Activated T-helper 1 cell treated with anti-CD3 and anti-CD28 coated beads, Interleukin-12 subunit alpha, Interleukin-12 subunit beta, Interleukin-2, Interleukin-4 antibody, amounts not matched to agents 30 ng/mL and 10 ng/mL and 1 ng/mL, durations not matched to agents 14 hours and 24 hours and 36 hours (primary cell): Measurements from ENCODE around the gene OR5W2. TPM values are rescaled to one million over a fixed set of nuclear protein-coding genes. Genes with fewer than 3 reads are reported as not detected.
"Not testable (repeated sequence)": the region's sequence is repeated elsewhere in the genome, so short reads cannot be mapped to it uniquely, and the experiment has no call there.

ENCODE experiments used
- DNase-seq: peaks from one replicate; pipeline ENCODE4 v3.0.0; 2021; ENCODE audit warnings: low spot score
- H3K27ac Mint-ChIP-seq: one replicate; pipeline ENCODE4 v1.8.0; 2021; ENCODE audit warnings: mild to moderate bottlenecking, mixed read lengths
- H3K27me3 Mint-ChIP-seq: one replicate; pipeline ENCODE4 v1.8.0; 2022; ENCODE audit warnings: mild to moderate bottlenecking, moderate library complexity, mixed read lengths; ENCODE audit not compliant: insufficient read depth
- H3K36me3 Mint-ChIP-seq: one replicate; pipeline ENCODE4 v1.8.0; 2021; ENCODE audit warnings: low read depth, mixed read lengths
- H3K4me1 Mint-ChIP-seq: one replicate; pipeline ENCODE4 v1.8.0; 2021; ENCODE audit warnings: low read depth, mixed read lengths
- H3K4me3 Mint-ChIP-seq: one replicate; pipeline ENCODE4 v1.8.0; 2021; ENCODE audit warnings: mild to moderate bottlenecking, moderate library complexity, mixed read lengths
- H3K9me3 Mint-ChIP-seq: one replicate; pipeline ENCODE4 v1.8.0; 2021; ENCODE audit warnings: mixed read lengths
- intact Hi-C: fragments of 100-400 bp; cut with micrococcal nuclease; formaldehyde crosslinking; loops from one replicate; pipeline ENCODE4 v1.15.1; 2024
- total RNA-seq: library from RNA; stranded (reverse); gene quantifications from 2 replicates; pipeline ENCODE4 v1.2.3, GENCODE V29; 2022

Gene OR5W2
- not detected in 2 replicates for total RNA-seq

GRCh38 chr11:55914482-55914881 lies at the start of gene OR5W2:
Gene OR5W2, minus strand, starts transcription at chr11:55914582. Its CDS starts 0 bp downstream, at chr11:55914582.
- H3K27me3 Mint-ChIP-seq: no peaks in the 10 kb centered on the region
- H3K4me1 Mint-ChIP-seq: no peaks in the 10 kb centered on the region
- DNase-seq: no peak
- intact Hi-C loops: no loop called here
- no peak within 1 kb of the TSS for H3K4me3 Mint-ChIP-seq
- no peak within 1 kb of the TSS for H3K27ac Mint-ChIP-seq
- H3K9me3 Mint-ChIP-seq: peaks cover 12% of the 10 kb centered on the region
- H3K36me3 Mint-ChIP-seq: no peaks in the 10 kb centered on the region

- no peaks in the 10 kb centered on the region for H3K4me1 Mint-ChIP-seq
- H3K9me3 Mint-ChIP-seq: peaks cover 5% of the 10 kb centered on the region
- intact Hi-C loops: no loop called here
- H3K36me3 Mint-ChIP-seq: no peaks in the 10 kb centered on the region
- no peak overlapping the region for H3K4me3 Mint-ChIP-seq
- H3K27me3 Mint-ChIP-seq: no peaks in the 10 kb centered on the region
- H3K27ac Mint-ChIP-seq: no peak overlapping the region
- DNase-seq: no peak
These were observed 42.1 kb upstream of the OR5W2 start for GRCh38 chr11:55956521-55956920.

GRCh38 chr11:55949330-55949729 lies 34.9 kb upstream of the OR5W2 start:
- Mint-ChIP-seq H3K36me3 (no peaks in the 10 kb centered on the region), H3K9me3 (no peaks in the 10 kb centered on the region), H3K4me3 (no peak overlapping the region), H3K4me1 (no peaks in the 10 kb centered on the region), H3K27me3 (no peaks in the 10 kb centered on the region), H3K27ac (no peak overlapping the region)
- no peak for DNase-seq
- intact Hi-C loops: no loop called here

GRCh38 chr11:55942785-55943392 lies 28.5 kb upstream of the OR5W2 start:
- H3K4me1 Mint-ChIP-seq: no peaks in the 10 kb centered on the region
- intact Hi-C loops: loop anchor here (2.0 kb wide), 1 partner anchor 840 kb away; no protein-coding TSS in a partner anchor
- no peak for DNase-seq
- H3K4me3 Mint-ChIP-seq: no peak overlapping the region
- no peaks in the 10 kb centered on the region for H3K27me3 Mint-ChIP-seq
- H3K36me3 Mint-ChIP-seq: no peaks in the 10 kb centered on the region
- no peaks in the 10 kb centered on the region for H3K9me3 Mint-ChIP-seq
- H3K27ac Mint-ChIP-seq: no peak overlapping the region

- Mint-ChIP-seq H3K27ac (no peak within 1 kb of the TSS), H3K27me3 (no peaks in the 10 kb centered on the region), H3K9me3 (peaks cover 6% of the 10 kb centered on the region), H3K4me3 (no peak within 1 kb of the TSS), H3K4me1 (no peaks in the 10 kb centered on the region), H3K36me3 (no peaks in the 10 kb centered on the region)
- DNase-seq: no peak
- intact Hi-C loops: no loop called here
These were observed 21.9 kb upstream of the OR5W2 start, which contains the start of gene OR5I1 for GRCh38 chr11:55936300-55936699. Gene OR5I1, minus strand, starts transcription at chr11:55936400. Its CDS starts 0 bp downstream, at chr11:55936400.

GRCh38 chr11:55920537-55920936 lies 6.2 kb upstream of the OR5W2 start:
- peaks cover 25% of the 10 kb centered on the region for H3K9me3 Mint-ChIP-seq
- no peak overlapping the region for H3K4me3 Mint-ChIP-seq

GRCh38 chr11:55902308-55902707 lies 12.1 kb downstream of the OR5W2 start:
- Mint-ChIP-seq H3K4me1 (no peaks in the 10 kb centered on the region), H3K27ac (no peak overlapping the region), H3K4me3 (no peak overlapping the region), H3K9me3 (peaks cover 11% of the 10 kb centered on the region), H3K27me3 (no peaks in the 10 kb centered on the region), H3K36me3 (no peaks in the 10 kb centered on the region)
- no peak for DNase-seq
- intact Hi-C loops: no loop called here

More at GRCh38 chr11:55920537-55920936, 6.2 kb upstream of the OR5W2 start:
- no peaks in the 10 kb centered on the region for H3K27me3 Mint-ChIP-seq
- intact Hi-C loops: no loop called here
- H3K4me1 Mint-ChIP-seq: no peaks in the 10 kb centered on the region
- DNase-seq: no peak
- no peak overlapping the region for H3K27ac Mint-ChIP-seq
- H3K36me3 Mint-ChIP-seq: no peaks in the 10 kb centered on the region

GRCh38 chr11:55895216-55895615 lies 19.2 kb downstream of the OR5W2 start:
- Mint-ChIP-seq H3K9me3 (peaks cover 29% of the 10 kb centered on the region), H3K4me3 (no peak overlapping the region), H3K4me1 (no peaks in the 10 kb centered on the region), H3K27me3 (no peaks in the 10 kb centered on the region), H3K27ac (no peak overlapping the region), H3K36me3 (no peaks in the 10 kb centered on the region)
- DNase-seq: no peak
- intact Hi-C loops: no loop called here

- H3K4me3 Mint-ChIP-seq: not testable (repeated sequence)
These were observed 28.9 kb downstream of the OR5W2 start for GRCh38 chr11:55885481-55885880.

GRCh38 chr11:55884995-55885394 lies 29.4 kb downstream of the OR5W2 start:
- H3K27me3 Mint-ChIP-seq, H3K27ac Mint-ChIP-seq, intact Hi-C loops, H3K4me1 Mint-ChIP-seq, H3K36me3 Mint-ChIP-seq, H3K4me3 Mint-ChIP-seq, DNase-seq, H3K9me3 Mint-ChIP-seq: not testable (repeated sequence)

More at GRCh38 chr11:55885481-55885880, 28.9 kb downstream of the OR5W2 start:
- DNase-seq, H3K4me1 Mint-ChIP-seq, H3K27me3 Mint-ChIP-seq, H3K36me3 Mint-ChIP-seq, H3K27ac Mint-ChIP-seq, intact Hi-C loops, H3K9me3 Mint-ChIP-seq: not testable (repeated sequence)

- H3K27me3 Mint-ChIP-seq, intact Hi-C loops, DNase-seq, H3K9me3 Mint-ChIP-seq, H3K36me3 Mint-ChIP-seq, H3K4me1 Mint-ChIP-seq, H3K4me3 Mint-ChIP-seq, H3K27ac Mint-ChIP-seq: not testable (repeated sequence)
These were observed 31.4 kb downstream of the OR5W2 start, which contains the start of gene TRIM51 for GRCh38 chr11:55882997-55883396. Gene TRIM51, plus strand, starts transcription at chr11:55883297. Its CDS starts 2,132 bp downstream, at chr11:55885429.

- H3K4me1 Mint-ChIP-seq, H3K36me3 Mint-ChIP-seq, H3K27ac Mint-ChIP-seq, H3K27me3 Mint-ChIP-seq, DNase-seq, intact Hi-C loops, H3K4me3 Mint-ChIP-seq: not testable (repeated sequence)
- H3K9me3 Mint-ChIP-seq: peaks cover 24% of the 10 kb centered on the region
These were observed 41.2 kb downstream of the OR5W2 start for GRCh38 chr11:55873146-55873545.

GRCh38 chr11:55872731-55873130 lies 41.7 kb downstream of the OR5W2 start:
- H3K9me3 Mint-ChIP-seq: peaks cover 20% of the 10 kb centered on the region
- H3K27ac Mint-ChIP-seq, DNase-seq, intact Hi-C loops, H3K27me3 Mint-ChIP-seq, H3K4me3 Mint-ChIP-seq, H3K4me1 Mint-ChIP-seq, H3K36me3 Mint-ChIP-seq: not testable (repeated sequence)

- H3K4me3 Mint-ChIP-seq, H3K27ac Mint-ChIP-seq, H3K27me3 Mint-ChIP-seq: not testable (repeated sequence)
These were observed 47.0 kb downstream of the OR5W2 start for GRCh38 chr11:55867354-55867753.

More at GRCh38 chr11:55867354-55867753, 47.0 kb downstream of the OR5W2 start:
- H3K9me3 Mint-ChIP-seq: peaks cover 19% of the 10 kb centered on the region
- H3K4me1 Mint-ChIP-seq, H3K36me3 Mint-ChIP-seq, intact Hi-C loops, DNase-seq: not testable (repeated sequence)
